Large intestine (tissue), 3 donors: ENCODE measurements around the gene SOX13. TPM values are rescaled to one million over a fixed set of nuclear protein-coding genes. Genes with fewer than 3 reads are reported as not detected.

Experiments used
- DNase-seq, 2 donors: peaks; one replicate each; pipeline versions ENCODE4 v3.0.0 to v3.0.0-alpha.2; 2013
- H3K27ac ChIP-seq: one replicate; pipeline ENCODE4 v1.5.1; 2013; ENCODE audit warnings: low read length
- H3K27me3 ChIP-seq: 2 replicates; pipeline ENCODE4 v1.6.1; 2013; ENCODE audit warnings: low read length; ENCODE audit not compliant: control insufficient read depth, insufficient read depth
- H3K36me3 ChIP-seq: 2 replicates; pipeline ENCODE4 v1.6.1; 2013; ENCODE audit warnings: low read length; ENCODE audit not compliant: control insufficient read depth, insufficient read depth
- H3K4me1 ChIP-seq: one replicate; pipeline ENCODE4 v1.6.1; 2013; ENCODE audit warnings: low read length; ENCODE audit not compliant: control insufficient read depth, insufficient read depth
- H3K4me3 ChIP-seq: one replicate; pipeline ENCODE4 v1.5.1; 2013; ENCODE audit warnings: low read length
- H3K9me3 ChIP-seq: one replicate; pipeline ENCODE4 v1.6.1; 2013; ENCODE audit warnings: mild to moderate bottlenecking, low read depth, low read length, moderate library complexity; ENCODE audit not compliant: control insufficient read depth
- WGBS: methylation state at CpG from one replicate; pipeline ENCODE4 v1.1.5; 2013; ENCODE audit warnings: low lambda C conversion rate; ENCODE audit not compliant: insufficient coverage; 5-methylcytosine and 5-hydroxymethylcytosine counted together
- polyA plus RNA-seq: library from polyadenylated mRNA; unstranded; fragments of 120-200 nt; gene quantifications from one replicate; pipeline ENCODE4 v1.2.1, GENCODE V29; 2013

Gene SOX13
- polyA plus RNA-seq, 1 donor = 34.0 TPM

GRCh38 chr1:204152310-204153044, 79.6 kb downstream of the SOX13 start:
- H3K4me3 ChIP-seq = peak overlapping the region; percentile 59
- no peaks in the 10 kb centered on the region for H3K9me3 ChIP-seq
- no peaks in the 10 kb centered on the region for H3K27me3 ChIP-seq
- H3K27ac ChIP-seq = peak overlapping the region; percentile 42
- peak in 1 of 2 donors; percentile 20 for DNase-seq
- WGBS = no CpG with 5 or more reads among the region's 25 CpGs
- H3K4me1 ChIP-seq = peaks cover 29% of the 10 kb centered on the region
- H3K36me3 ChIP-seq = no peaks in the 10 kb centered on the region

GRCh38 chr1:204153667-204154066, 80.8 kb downstream of the SOX13 start:
- WGBS = 80% methylated on average over 1 of the region's 5 CpGs
- H3K4me1 ChIP-seq = peaks cover 18% of the 10 kb centered on the region
- H3K4me3 ChIP-seq = no peak overlapping the region
- H3K27me3 ChIP-seq = no peaks in the 10 kb centered on the region
- H3K27ac ChIP-seq = no peak overlapping the region
- H3K9me3 ChIP-seq = no peaks in the 10 kb centered on the region
- DNase-seq = no peak
- no peaks in the 10 kb centered on the region for H3K36me3 ChIP-seq

- no peak overlapping the region for H3K4me3 ChIP-seq
- no peaks in the 10 kb centered on the region for H3K27me3 ChIP-seq
- peaks cover 18% of the 10 kb centered on the region for H3K4me1 ChIP-seq
- no peak overlapping the region for H3K27ac ChIP-seq
- WGBS = no CpG with 5 or more reads among the region's 15 CpGs
- no peaks in the 10 kb centered on the region for H3K36me3 ChIP-seq
- no peaks in the 10 kb centered on the region for H3K9me3 ChIP-seq
- DNase-seq = no peak
Measured at GRCh38 chr1:204154568-204155255, 81.8 kb downstream of the SOX13 start.

- no peak overlapping the region for H3K27ac ChIP-seq
- no peak overlapping the region for H3K4me3 ChIP-seq
- no peaks in the 10 kb centered on the region for H3K27me3 ChIP-seq
- DNase-seq = no peak
- H3K9me3 ChIP-seq = no peaks in the 10 kb centered on the region
- WGBS = no CpG with 5 or more reads among the region's 10 CpGs
- H3K36me3 ChIP-seq = no peaks in the 10 kb centered on the region
- peaks cover 15% of the 10 kb centered on the region for H3K4me1 ChIP-seq
Measured at GRCh38 chr1:204155881-204156280, 83.0 kb downstream of the SOX13 start.

- no peaks in the 10 kb centered on the region for H3K36me3 ChIP-seq
- peaks cover 2% of the 10 kb centered on the region for H3K4me1 ChIP-seq
- WGBS = 66% methylated on average over 3 of the region's 6 CpGs
- H3K9me3 ChIP-seq = no peaks in the 10 kb centered on the region
- no peak for DNase-seq
- H3K4me3 ChIP-seq = no peak overlapping the region
- H3K27ac ChIP-seq = no peak overlapping the region
- no peaks in the 10 kb centered on the region for H3K27me3 ChIP-seq
Measured at GRCh38 chr1:204157962-204158361, 85.0 kb downstream of the SOX13 start.

GRCh38 chr1:204161609-204162493, 88.9 kb downstream of the SOX13 start:
- H3K27ac ChIP-seq = no peak overlapping the region
- H3K36me3 ChIP-seq = no peaks in the 10 kb centered on the region
- no peaks in the 10 kb centered on the region for H3K27me3 ChIP-seq
- no CpG with 5 or more reads among the region's 14 CpGs for WGBS
- DNase-seq = no peak
- no peak overlapping the region for H3K4me3 ChIP-seq
- no peaks in the 10 kb centered on the region for H3K4me1 ChIP-seq
- no peaks in the 10 kb centered on the region for H3K9me3 ChIP-seq

- peak; percentile 69 to 71 for DNase-seq
- no peak overlapping the region for H3K4me3 ChIP-seq
- no CpG with 5 or more reads among the region's 7 CpGs for WGBS
- H3K27me3 ChIP-seq = no peaks in the 10 kb centered on the region
- no peak overlapping the region for H3K27ac ChIP-seq
- no peaks in the 10 kb centered on the region for H3K36me3 ChIP-seq
- H3K9me3 ChIP-seq = no peaks in the 10 kb centered on the region
- H3K4me1 ChIP-seq = no peaks in the 10 kb centered on the region
Measured at GRCh38 chr1:204162494-204163074, 89.7 kb downstream of the SOX13 start.

GRCh38 chr1:204166219-204166618, 93.3 kb downstream of the SOX13 start, which contains the start of gene REN:
Gene REN, minus strand, starts transcription at chr1:204166337. Its CDS starts 44 bp downstream, at chr1:204166293.
- no peak within 1 kb of the TSS for H3K27ac ChIP-seq
- no peaks in the 10 kb centered on the region for H3K27me3 ChIP-seq
- DNase-seq = no peak
- no peaks in the 10 kb centered on the region for H3K4me1 ChIP-seq
- WGBS = no CpG with 5 or more reads among the region's 5 CpGs
- H3K4me3 ChIP-seq = no peak within 1 kb of the TSS
- H3K36me3 ChIP-seq = no peaks in the 10 kb centered on the region
- no peaks in the 10 kb centered on the region for H3K9me3 ChIP-seq

GRCh38 chr1:204167730-204168129, 94.8 kb downstream of the SOX13 start:
- H3K27ac ChIP-seq = no peak overlapping the region
- 100% methylated on average over 1 of the region's 5 CpGs for WGBS
- no peaks in the 10 kb centered on the region for H3K9me3 ChIP-seq
- no peaks in the 10 kb centered on the region for H3K36me3 ChIP-seq
- H3K4me1 ChIP-seq = no peaks in the 10 kb centered on the region
- no peaks in the 10 kb centered on the region for H3K27me3 ChIP-seq
- no peak for DNase-seq
- H3K4me3 ChIP-seq = no peak overlapping the region

- Histone ChIP-seq H3K27me3 (no peaks in the 10 kb centered on the region), H3K4me1 (no peaks in the 10 kb centered on the region), H3K36me3 (no peaks in the 10 kb centered on the region), H3K4me3 (no peak overlapping the region), H3K27ac (no peak overlapping the region), H3K9me3 (no peaks in the 10 kb centered on the region)
- no CpG with 5 or more reads among the region's 4 CpGs for WGBS
- no peak for DNase-seq
Measured at GRCh38 chr1:204169858-204170257, 96.9 kb downstream of the SOX13 start.
